B cell (primary cell): Measurements from ENCODE around the gene APOC3. TPM values are rescaled to one million over a fixed set of nuclear protein-coding genes. Genes with fewer than 3 reads are reported as not detected.

Experiments used
- ATAC-seq: fragments of 200-7000 bp; cut with Tn5 transposase; one replicate; pipeline ENCODE4 v1.10.0; 2021; ENCODE audit warnings: low read depth, mild to moderate bottlenecking, moderate number of reproducible peaks, moderate library complexity
- CTCF ChIA-PET: fragments of 350-600 bp; sonication (Branson Sonifier 250); formaldehyde crosslinking; loops from one replicate; lab custom pipeline; 2021; ENCODE audit warnings: antibody characterized with exemption, inconsistent platforms; lab: Charles Lee
- POLR2A ChIA-PET: fragments of 350-600 bp; sonication (Branson Sonifier 250); formaldehyde crosslinking; loops from one replicate; lab custom pipeline; 2021; ENCODE audit warnings: antibody characterized with exemption; lab: Charles Lee
- DNase-seq: peaks from one replicate; pipeline ENCODE4 v3.0.0; 2013
- H2AFZ ChIP-seq: 2 replicates; pipeline ENCODE4 v1.6.1; 2012; ENCODE audit warnings: mild to moderate bottlenecking, low read depth, low read length; ENCODE audit not compliant: insufficient read depth, poor library complexity, severe bottlenecking
- H3K27ac ChIP-seq, 2 donors: 1 replicate in 1 of 2; 2 replicates in 1 of 2; pipeline ENCODE4 v1.5.1; 2012 to 2013; ENCODE audit warnings: low read length in 2 of 2, mild to moderate bottlenecking in 2 of 2, moderate library complexity in 1 of 2
- H3K27me3 ChIP-seq, 4 experiments: fragments of 200-600 bp in 1 of 4; sonication (generic) in 1 of 4; replicated peaks in 1 of 4; 1 replicate in 2 of 4; 2 replicates in 2 of 4; pipeline versions ENCODE4 v1.6.1 to v1.7.0; 2013 to 2016; ENCODE audit warnings: low read length in 3 of 4, mild to moderate bottlenecking in 2 of 4, mixed read lengths in 1 of 4, moderate library complexity in 1 of 4; ENCODE audit not compliant: insufficient read depth in 4 of 4, control insufficient read depth in 3 of 4; ENCODE audit errors: control extremely low read depth in 1 of 4
- H3K36me3 ChIP-seq, 2 experiments: replicated peaks in 1 of 2; 1 replicate in 1 of 2; 2 replicates in 1 of 2; pipeline versions ENCODE4 v1.6.1 to v1.7.1; 2013; ENCODE audit warnings: low read length in 1 of 2; ENCODE audit not compliant: insufficient read depth in 2 of 2, control insufficient read depth in 1 of 2; ENCODE audit errors: control extremely low read depth in 1 of 2, extremely low read depth in 1 of 2
- H3K4me1 ChIP-seq, 2 donors: fragments of 200-600 bp in 1 of 2; sonication (generic) in 1 of 2; 1 replicate in 1 of 2; 2 replicates in 1 of 2; pipeline versions ENCODE4 v1.5.1 to v1.6.1; 2013 to 2017; ENCODE audit warnings: low read length in 2 of 2; ENCODE audit not compliant: control insufficient read depth in 2 of 2, insufficient read depth in 2 of 2
- H3K4me2 ChIP-seq: replicated peaks from 2 replicates; pipeline ENCODE3; 2012; ENCODE audit warnings: mild to moderate bottlenecking, low read depth, low read length; ENCODE audit not compliant: poor library complexity, severe bottlenecking
- H3K4me3 ChIP-seq, 5 experiments: fragments of 200-600 bp in 1 of 5; sonication (generic) in 1 of 5; 1 replicate in 3 of 5; 2 replicates in 2 of 5; pipeline versions ENCODE4 v1.5.1 to v1.7.0; 2011 to 2016; ENCODE audit warnings: low read length in 4 of 5, mild to moderate bottlenecking in 4 of 5, low read depth in 2 of 5, control low read depth in 1 of 5, moderate library complexity in 1 of 5; ENCODE audit not compliant: insufficient read depth in 1 of 5; ENCODE audit errors: control extremely low read depth in 1 of 5, extremely low read depth in 1 of 5
- H3K79me2 ChIP-seq: fragments of 200-600 bp; sonication (generic); one replicate; pipeline ENCODE4 v1.6.0; 2016; ENCODE audit warnings: low read length; ENCODE audit not compliant: control insufficient read depth, insufficient read depth
- H3K9ac ChIP-seq: fragments of 200-600 bp; sonication (generic); 2 replicates; pipeline ENCODE4 v1.6.1; 2017; ENCODE audit warnings: mild to moderate bottlenecking, low read length, moderate library complexity
- H3K9me3 ChIP-seq, 3 donors: one replicate each; pipeline versions ENCODE4 v1.6.1 to v1.7.1; 2013; ENCODE audit warnings: low read length in 2 of 3; ENCODE audit not compliant: control insufficient read depth in 2 of 3, insufficient read depth in 1 of 3; ENCODE audit errors: control extremely low read depth in 1 of 3
- H4K20me1 ChIP-seq: 2 replicates; pipeline ENCODE4 v1.6.0; 2012; ENCODE audit warnings: mild to moderate bottlenecking, low read length; ENCODE audit not compliant: insufficient read depth, control insufficient read depth, poor library complexity, severe bottlenecking
- H3K27ac Mint-ChIP-seq: one replicate; pipeline ENCODE4 v1.8.0; 2021; ENCODE audit warnings: mixed read lengths
- H3K27me3 Mint-ChIP-seq: one replicate; pipeline ENCODE4 v1.8.0; 2021; ENCODE audit warnings: mixed read lengths
- H3K4me1 Mint-ChIP-seq: one replicate; pipeline ENCODE4 v1.8.0; 2021; ENCODE audit warnings: mixed read lengths
- H3K4me3 Mint-ChIP-seq: one replicate; pipeline ENCODE4 v1.8.0; 2021; ENCODE audit warnings: mixed read lengths
- H3K9me3 Mint-ChIP-seq: one replicate; pipeline ENCODE4 v1.8.0; 2022; ENCODE audit warnings: mixed read lengths; ENCODE audit not compliant: insufficient read depth
- EZH2 ChIP-seq: IDR thresholded peaks from 2 replicates; pipeline ENCODE4 v1.6.1; 2012; ENCODE audit warnings: borderline replicate concordance, low read depth, mild to moderate bottlenecking, moderate library complexity, low read length; ENCODE audit not compliant: insufficient read depth, poor library complexity, severe bottlenecking
- WGBS: methylation state at CpG from one replicate; pipeline ENCODE4 v1.1.5; 2013; ENCODE audit warnings: missing lambda C conversion rate; ENCODE audit not compliant: insufficient coverage; 5-methylcytosine and 5-hydroxymethylcytosine counted together
- intact Hi-C: fragments of 100-400 bp; cut with micrococcal nuclease; formaldehyde crosslinking; loops from one replicate; pipeline ENCODE4 v1.10.0; 2022
- polyA plus RNA-seq: library from polyadenylated mRNA; depleted of rRNA; stranded (reverse); fragments of >200 nt; gene quantifications from 2 replicates; pipeline ENCODE4 v1.2.3, GENCODE V29; 2012
- total RNA-seq, 2 donors: library from RNA; stranded (reverse); fragments of 120-200 nt in 1 of 2; gene quantifications; 1 replicate in 1 of 2; 2 replicates in 1 of 2; pipeline versions ENCODE4 v1.2.3 to v1.2.4, GENCODE V29; 2013 to 2022
- TF ChIP-seq, protein P1 (sequence below): fragments of 200-600 bp; IDR thresholded peaks from one replicate; pipeline ENCODE4 v1.8.0; 2022; ENCODE audit warnings: antibody characterized with exemption, mild to moderate bottlenecking

The APOC3 gene
- total and polyA plus RNA-seq, 2 donors (not counting 1 experiment from before 2014, with no cell fraction given) = not detected

DNA sequence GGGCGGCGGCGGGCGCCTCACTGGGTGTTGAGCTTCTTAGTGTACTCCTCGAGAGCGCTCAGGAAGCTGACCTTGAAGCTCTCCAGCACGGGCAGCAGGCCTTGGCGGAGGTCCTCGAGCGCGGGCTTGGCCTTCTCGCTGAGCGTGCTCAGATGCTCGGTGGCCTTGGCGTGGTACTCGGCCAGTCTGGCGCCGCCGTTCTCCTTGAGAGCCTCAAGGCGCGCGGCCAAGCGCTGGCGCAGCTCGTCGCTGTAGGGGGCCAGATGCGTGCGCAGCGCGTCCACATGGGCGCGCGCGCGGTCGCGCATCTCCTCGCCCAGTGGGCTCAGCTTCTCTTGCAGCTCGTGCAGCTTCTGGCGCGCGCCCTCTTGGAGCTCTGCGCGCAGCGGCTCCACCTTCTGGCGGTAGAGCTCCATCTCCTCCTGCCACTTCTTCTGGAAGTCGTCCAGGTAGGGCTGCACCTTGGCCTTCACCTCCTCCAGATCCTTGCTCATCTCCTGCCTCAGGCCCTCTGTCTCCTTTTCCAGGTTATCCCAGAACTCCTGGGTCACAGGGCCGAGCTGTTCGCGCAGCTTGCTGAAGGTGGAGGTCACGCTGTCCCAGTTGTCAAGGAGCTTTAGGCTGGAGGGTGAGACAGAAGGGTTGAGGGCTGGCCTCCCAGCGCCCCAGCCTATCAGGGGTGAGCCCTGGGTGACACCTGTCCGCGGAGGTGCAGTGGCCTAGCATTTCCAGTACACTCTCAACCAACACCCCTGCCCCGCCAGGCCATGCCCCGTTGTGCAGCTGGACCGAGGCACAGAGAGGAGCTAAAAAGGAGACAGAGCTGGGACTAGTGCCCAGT, 6.3 kb downstream of the APOC3 start:
- Mint-ChIP-seq H3K4me3 (peak overlapping the region; percentile 83), H3K27ac (no peak overlapping the region), H3K9me3 (no peaks in the 10 kb centered on the region), H3K4me1 (peaks cover 16% of the 10 kb centered on the region), H3K27me3 (peaks cover 4% of the 10 kb centered on the region)
- Histone ChIP-seq H3K4me1 (peaks cover 7 to 14% of the 10 kb centered on the region in 2 donors), H3K36me3 (no peaks in the 10 kb centered on the region), H3K9ac (peak overlapping the region; percentile 53), H3K27ac (no peak overlapping the region), H3K4me3 (peak overlapping the region in 4 of 5 experiments; percentile 38 to 61 (median 46)), H4K20me1 (no peaks in the 10 kb centered on the region), H3K9me3 (no peaks in the 10 kb centered on the region), H3K27me3 (peaks cover 0 to 4% (median 0%) of the 10 kb centered on the region in 4 experiments), H3K79me2 (no peaks in the 10 kb centered on the region), H2AFZ (peak overlapping the region; percentile 64), H3K4me2 (peak overlapping the region; percentile 78)
- DNase-seq (peak; percentile 84), ATAC-seq (peak; percentile 91)
- intact Hi-C loops = loop anchor here (1.0 kb wide), 1 partner anchor 45 kb away; the partner anchor contains the start of gene APOA5
- POLR2A ChIA-PET = interaction anchor here (0.5 to 0.8 kb wide), 3 partner anchors 53 to 308 kb away, joined by 3 to 4 read pairs (median 4); partner anchors contain the start of gene BUD13
- CTCF ChIA-PET = interaction anchor here (0.5 to 3.1 kb wide), 18 partner anchors 17 to 465 kb away, joined by 3 to 45 read pairs (median 4); partner anchors contain the start of genes APOA5, BUD13 and ZPR1
- 7% methylated on average over 52 of the region's 57 CpGs for WGBS
- TF ChIP-seq EZH2 = no peak
- TF ChIP-seq, protein P1, sequence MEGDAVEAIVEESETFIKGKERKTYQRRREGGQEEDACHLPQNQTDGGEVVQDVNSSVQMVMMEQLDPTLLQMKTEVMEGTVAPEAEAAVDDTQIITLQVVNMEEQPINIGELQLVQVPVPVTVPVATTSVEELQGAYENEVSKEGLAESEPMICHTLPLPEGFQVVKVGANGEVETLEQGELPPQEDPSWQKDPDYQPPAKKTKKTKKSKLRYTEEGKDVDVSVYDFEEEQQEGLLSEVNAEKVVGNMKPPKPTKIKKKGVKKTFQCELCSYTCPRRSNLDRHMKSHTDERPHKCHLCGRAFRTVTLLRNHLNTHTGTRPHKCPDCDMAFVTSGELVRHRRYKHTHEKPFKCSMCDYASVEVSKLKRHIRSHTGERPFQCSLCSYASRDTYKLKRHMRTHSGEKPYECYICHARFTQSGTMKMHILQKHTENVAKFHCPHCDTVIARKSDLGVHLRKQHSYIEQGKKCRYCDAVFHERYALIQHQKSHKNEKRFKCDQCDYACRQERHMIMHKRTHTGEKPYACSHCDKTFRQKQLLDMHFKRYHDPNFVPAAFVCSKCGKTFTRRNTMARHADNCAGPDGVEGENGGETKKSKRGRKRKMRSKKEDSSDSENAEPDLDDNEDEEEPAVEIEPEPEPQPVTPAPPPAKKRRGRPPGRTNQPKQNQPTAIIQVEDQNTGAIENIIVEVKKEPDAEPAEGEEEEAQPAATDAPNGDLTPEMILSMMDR = peak; percentile 44

DNA sequence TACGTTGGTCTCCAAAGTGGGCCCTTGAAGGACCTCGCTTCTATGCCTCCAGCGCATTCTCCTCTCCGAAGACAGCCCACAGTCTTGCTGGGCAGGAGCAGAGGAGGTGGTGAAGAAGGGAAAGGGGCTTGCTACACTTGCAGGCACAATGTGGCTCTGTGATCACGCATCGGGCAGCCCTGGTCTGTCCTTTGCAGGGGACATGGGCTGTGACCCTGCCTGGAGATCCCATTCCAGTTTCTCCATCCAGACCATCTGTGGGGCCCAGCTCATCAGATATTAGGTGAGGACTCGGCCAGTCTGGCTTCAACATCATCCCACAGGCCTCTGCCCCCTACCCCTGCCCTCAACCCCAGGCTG, 6.9 kb downstream of the APOC3 start:
- peaks cover 4% of the 10 kb centered on the region for H3K27me3 Mint-ChIP-seq
- no peaks in the 10 kb centered on the region for H3K79me2 ChIP-seq
- peaks cover 16% of the 10 kb centered on the region for H3K4me1 Mint-ChIP-seq
- no peak overlapping the region for H3K4me2 ChIP-seq
- no peaks in the 10 kb centered on the region for H3K36me3 ChIP-seq
- peaks cover 7 to 14% of the 10 kb centered on the region in 2 donors for H3K4me1 ChIP-seq
- ChIA-PET CTCF (interaction anchor here (1.0 to 3.1 kb wide), 12 partner anchors 17 to 465 kb away, joined by 3 to 45 read pairs (median 6); partner anchors contain the start of genes APOA5 and ZPR1), POLR2A (interaction anchor here (0.5 kb wide), 1 partner anchor 53 kb away, joined by 3 read pairs; no protein-coding TSS in a partner anchor)
- no peak for DNase-seq
- no peak overlapping the region for H3K9ac ChIP-seq
- no peaks in the 10 kb centered on the region for H3K9me3 Mint-ChIP-seq
- H2AFZ ChIP-seq = no peak overlapping the region
- intact Hi-C loops = loop anchor here (1.0 kb wide), 1 partner anchor 45 kb away; the partner anchor contains the start of gene APOA5
- no peaks in the 10 kb centered on the region for H3K9me3 ChIP-seq
- no peaks in the 10 kb centered on the region for H4K20me1 ChIP-seq
- H3K27me3 ChIP-seq = peaks cover 0 to 4% (median 0%) of the 10 kb centered on the region in 4 experiments
- H3K4me3 Mint-ChIP-seq = peak overlapping the region; percentile 16
- 97% methylated on average over 7 of the region's 7 CpGs for WGBS
- H3K4me3 ChIP-seq = no peak overlapping the region
- ATAC-seq = no peak
- H3K27ac ChIP-seq = no peak overlapping the region
- H3K27ac Mint-ChIP-seq = no peak overlapping the region
- TF ChIP-seq EZH2 = no peak
- TF ChIP-seq, protein P1 = no peak
